CD14-positive monocyte (primary cell): Measurements from ENCODE around the gene CLDN10. TPM values are rescaled to one million over a fixed set of nuclear protein-coding genes. Genes with fewer than 3 reads are reported as not detected.

Source experiments
- DNase-seq, 3 donors: peaks; one replicate each; pipeline ENCODE4 v3.0.0-alpha.2; 2011 to 2022
- H2AFZ ChIP-seq: 2 replicates; pipeline ENCODE4 v1.6.0; 2012; ENCODE audit warnings: mild to moderate bottlenecking, low read depth, low read length, inconsistent platforms; ENCODE audit not compliant: insufficient read depth, poor library complexity, severe bottlenecking
- H3K27ac ChIP-seq, 2 donors: 1 replicate in 1 of 2; 2 replicates in 1 of 2; pipeline ENCODE4 v1.5.1; 2012 to 2013; ENCODE audit warnings: low read length in 2 of 2, control low read depth in 1 of 2, inconsistent platforms in 1 of 2, low read depth in 1 of 2, mild to moderate bottlenecking in 1 of 2
- H3K27me3 ChIP-seq, 2 donors: one replicate each; pipeline versions ENCODE4 v1.6.0 to v1.6.1; 2011 to 2013; ENCODE audit warnings: low read length in 2 of 2; ENCODE audit not compliant: control insufficient read depth in 2 of 2, insufficient read depth in 2 of 2
- H3K36me3 ChIP-seq, 2 donors: replicated peaks in 1 of 2; 1 replicate in 1 of 2; 2 replicates in 1 of 2; pipeline versions ENCODE4 v1.5.1 to v1.6.1; 2012 to 2013; ENCODE audit warnings: low read length in 2 of 2, control low read depth in 1 of 2, inconsistent platforms in 1 of 2, mild to moderate bottlenecking in 1 of 2; ENCODE audit not compliant: insufficient read depth in 2 of 2, control insufficient read depth in 1 of 2
- H3K4me1 ChIP-seq, 2 donors: 1 replicate in 1 of 2; 2 replicates in 1 of 2; pipeline versions ENCODE4 v1.5.1 to v1.6.1; 2012 to 2013; ENCODE audit warnings: low read length in 2 of 2, control low read depth in 1 of 2, inconsistent platforms in 1 of 2, mild to moderate bottlenecking in 1 of 2, moderate library complexity in 1 of 2; ENCODE audit not compliant: insufficient read depth in 2 of 2, control insufficient read depth in 1 of 2
- H3K4me2 ChIP-seq: replicated peaks from 2 replicates; pipeline ENCODE3; 2012; ENCODE audit warnings: low read length, moderate library complexity, mild to moderate bottlenecking; ENCODE audit not compliant: poor library complexity, severe bottlenecking; ENCODE audit errors: extremely low read depth
- H3K4me3 ChIP-seq, 3 experiments: fragments of 200-600 bp in 1 of 3; sonication (generic) in 1 of 3; replicated peaks in 1 of 3; 1 replicate in 2 of 3; 2 replicates in 1 of 3; pipeline ENCODE4 v1.5.1; 2011 to 2013; ENCODE audit warnings: low read length in 3 of 3, mild to moderate bottlenecking in 3 of 3, control low read depth in 2 of 3, low read depth in 2 of 3, inconsistent platforms in 1 of 3, moderate library complexity in 1 of 3
- H3K79me2 ChIP-seq: 2 replicates; pipeline ENCODE4 v1.6.0; 2012; ENCODE audit warnings: mild to moderate bottlenecking, control low read depth, inconsistent platforms, low read length, moderate library complexity; ENCODE audit not compliant: insufficient read depth
- H3K9ac ChIP-seq: 2 replicates; pipeline ENCODE4 v1.6.0; 2017; ENCODE audit warnings: low read length, mild to moderate bottlenecking; ENCODE audit not compliant: insufficient read depth, poor library complexity, severe bottlenecking
- H3K9me3 ChIP-seq, 2 donors: replicated peaks in 1 of 2; 1 replicate in 1 of 2; 2 replicates in 1 of 2; pipeline versions ENCODE4 v1.5.1 to v1.6.1; 2012 to 2013; ENCODE audit warnings: low read length in 2 of 2, control low read depth in 1 of 2; ENCODE audit not compliant: control insufficient read depth in 1 of 2, insufficient read depth in 1 of 2
- H4K20me1 ChIP-seq: 2 replicates; pipeline ENCODE4 v1.6.0; 2012; ENCODE audit warnings: mild to moderate bottlenecking, low read length, control low read depth, moderate library complexity; ENCODE audit not compliant: insufficient read depth
- H3K27ac Mint-ChIP-seq, 7 donors: one replicate each; pipeline ENCODE4 v1.8.0; 2020; ENCODE audit warnings: mild to moderate bottlenecking in 7 of 7, mixed read lengths in 7 of 7, moderate library complexity in 6 of 7, inconsistent platforms in 2 of 7
- H3K27me3 Mint-ChIP-seq, 3 donors: one replicate each; pipeline ENCODE4 v1.8.0; 2021 to 2022; ENCODE audit warnings: low read depth in 3 of 3, mild to moderate bottlenecking in 3 of 3, mixed read lengths in 3 of 3, moderate library complexity in 3 of 3, inconsistent platforms in 1 of 3
- H3K36me3 Mint-ChIP-seq, 2 donors: one replicate each; pipeline ENCODE4 v1.8.0; 2020; ENCODE audit warnings: mixed read lengths in 2 of 2, inconsistent platforms in 1 of 2, mild to moderate bottlenecking in 1 of 2
- H3K4me1 Mint-ChIP-seq: one replicate; pipeline ENCODE4 v1.8.0; 2020; ENCODE audit warnings: mild to moderate bottlenecking, mixed read lengths
- H3K4me3 Mint-ChIP-seq, 2 donors: one replicate each; pipeline ENCODE4 v1.8.0; 2020; ENCODE audit warnings: mild to moderate bottlenecking in 2 of 2, mixed read lengths in 2 of 2, moderate library complexity in 1 of 2
- H3K9me3 Mint-ChIP-seq, 7 donors: one replicate each; pipeline ENCODE4 v1.8.0; 2020 to 2022; ENCODE audit warnings: mixed read lengths in 7 of 7, mild to moderate bottlenecking in 6 of 7, moderate library complexity in 6 of 7, inconsistent platforms in 2 of 7
- CTCF ChIP-seq: fragments of 200-600 bp; IDR thresholded peaks from one replicate; pipeline ENCODE4 v1.8.0; 2022; ENCODE audit warnings: antibody characterized with exemption, mild to moderate bottlenecking
- WGBS: methylation state at CpG from one replicate; pipeline ENCODE4 v1.1.5; 2013; ENCODE audit warnings: missing lambda C conversion rate; ENCODE audit not compliant: insufficient coverage; 5-methylcytosine and 5-hydroxymethylcytosine counted together
- intact Hi-C, 2 donors: fragments of 100-400 bp; cut with micrococcal nuclease; formaldehyde crosslinking; loops; one replicate each; pipeline versions ENCODE4 v1.15.0 to v1.15.1; 2023
- polyA plus RNA-seq, 3 donors: library from polyadenylated mRNA; depleted of rRNA in 1 of 3; unstranded in 2 of 3; stranded (reverse) in 1 of 3; fragments of 300-500 nt in 2 of 3; fragments of >200 nt in 1 of 3; fragmentation: Illumina TruSeq in 2 of 3; gene quantifications; 1 replicate in 2 of 3; 2 replicates in 1 of 3; pipeline ENCODE4 v1.2.3, GENCODE V29; 2012 to 2021

CLDN10 gene
- polyA plus RNA-seq, 3 donors: 0.35 TPM; not detected in 2

DNA sequence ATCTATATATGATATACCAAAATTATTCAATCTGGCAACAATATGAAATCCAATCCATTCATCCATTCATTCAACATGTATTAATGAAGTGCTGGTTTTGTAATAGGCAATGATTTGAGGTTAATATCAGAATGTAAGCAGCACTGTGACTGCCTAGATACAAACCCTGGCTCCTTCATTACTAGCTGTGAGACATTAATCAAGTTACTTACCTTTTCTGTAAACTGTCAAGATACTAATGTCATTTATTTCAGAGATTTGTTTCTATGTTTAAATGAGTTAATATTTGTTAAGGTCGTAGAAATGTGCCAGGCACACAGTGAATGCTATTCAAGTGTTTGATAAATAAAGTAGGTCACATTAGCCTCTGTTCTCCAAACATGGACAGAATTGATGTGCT is 40.9 kb downstream of the CLDN10 start:
- H3K4me1 ChIP-seq: no peaks in the 10 kb centered on the region
- Mint-ChIP-seq H3K9me3 (peaks cover 0 to 2% (median 0%) of the 10 kb centered on the region in 7 donors), H3K27ac (no peak overlapping the region), H3K27me3 (peaks cover 0 to 2% (median 0%) of the 10 kb centered on the region in 3 donors), H3K36me3 (no peaks in the 10 kb centered on the region), H3K4me1 (no peaks in the 10 kb centered on the region), H3K4me3 (no peak overlapping the region)
- H3K4me2 ChIP-seq: no peak overlapping the region
- H3K27me3 ChIP-seq: no peaks in the 10 kb centered on the region
- WGBS: no CpG with 5 or more reads among the region's 1 CpG
- intact Hi-C loops: no loop called here
- no peak for TF ChIP-seq CTCF
- H3K36me3 ChIP-seq: no peaks in the 10 kb centered on the region
- no peak overlapping the region for H3K9ac ChIP-seq
- no peak overlapping the region for H3K4me3 ChIP-seq
- DNase-seq: no peak
- no peaks in the 10 kb centered on the region for H3K79me2 ChIP-seq
- no peaks in the 10 kb centered on the region for H4K20me1 ChIP-seq
- no peaks in the 10 kb centered on the region for H3K9me3 ChIP-seq
- H3K27ac ChIP-seq: no peak overlapping the region
- H2AFZ ChIP-seq: no peak overlapping the region

DNA sequence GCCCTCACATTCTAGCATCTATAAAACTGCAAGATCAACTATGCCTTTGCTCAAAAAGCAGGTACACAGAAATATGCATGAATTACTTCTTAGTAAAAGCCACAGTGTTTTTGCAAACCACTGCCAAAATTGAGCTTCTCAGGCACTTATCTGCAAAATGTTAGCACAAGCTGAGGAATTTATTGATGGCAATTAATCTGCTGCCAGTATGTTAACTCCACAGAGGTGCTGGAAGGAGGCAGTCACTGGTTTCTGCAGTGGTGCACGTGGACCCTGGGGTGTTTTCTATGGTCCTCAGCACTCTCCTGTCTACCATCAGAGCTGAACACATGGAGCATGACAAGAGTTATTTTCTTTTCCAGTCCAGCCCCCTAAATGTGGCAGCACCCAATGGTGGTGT is 44.2 kb downstream of the CLDN10 start:
- no peaks in the 10 kb centered on the region for H3K36me3 ChIP-seq
- no peak overlapping the region for H2AFZ ChIP-seq
- Mint-ChIP-seq H3K4me3 (no peak overlapping the region), H3K4me1 (no peaks in the 10 kb centered on the region), H3K27me3 (peaks cover under 1 to 1% (median 1%) of the 10 kb centered on the region in 3 donors), H3K27ac (no peak overlapping the region), H3K9me3 (no peaks in the 10 kb centered on the region), H3K36me3 (no peaks in the 10 kb centered on the region)
- no peaks in the 10 kb centered on the region for H4K20me1 ChIP-seq
- H3K4me1 ChIP-seq: no peaks in the 10 kb centered on the region
- DNase-seq: no peak
- H3K4me3 ChIP-seq: no peak overlapping the region
- H3K27me3 ChIP-seq: no peaks in the 10 kb centered on the region
- no peak overlapping the region for H3K4me2 ChIP-seq
- no peak overlapping the region for H3K9ac ChIP-seq
- intact Hi-C loops: no loop called here
- H3K9me3 ChIP-seq: no peaks in the 10 kb centered on the region
- no peak for TF ChIP-seq CTCF
- H3K79me2 ChIP-seq: no peaks in the 10 kb centered on the region
- no CpG with 5 or more reads among the region's 1 CpG for WGBS
- H3K27ac ChIP-seq: no peak overlapping the region
